DOHH2 (cell line): ENCODE measurements around the gene TOMM70.
"Not testable (repeated sequence)": the region's sequence is repeated elsewhere in the genome, so short reads cannot be mapped to it uniquely, and the experiment has no call there.

Experiments used
- H3F3A ChIP-seq: fragments of 200-600 bp; sonication (generic), shearing (Covaris generic); 2 replicates; pipeline ENCODE4 v1.6.0; 2016; ENCODE audit warnings: antibody characterized with exemption, mild to moderate bottlenecking; ENCODE audit not compliant: control insufficient read depth, insufficient read depth
- H3K27ac ChIP-seq: fragments of 200-600 bp; sonication (generic); 2 replicates; pipeline ENCODE4 v1.5.1; 2014; ENCODE audit warnings: low read depth, mild to moderate bottlenecking, low read length, moderate library complexity
- H3K27me3 ChIP-seq: fragments of 200-600 bp; sonication (generic); 2 replicates; pipeline ENCODE4 v1.6.1; 2014; ENCODE audit warnings: mild to moderate bottlenecking, low read length, mixed read lengths; ENCODE audit not compliant: control insufficient read depth
- H3K36me3 ChIP-seq: fragments of 200-600 bp; sonication (generic); 2 replicates; pipeline ENCODE4 v1.6.1; 2014; ENCODE audit warnings: mild to moderate bottlenecking, low read length, moderate library complexity, mixed read lengths; ENCODE audit not compliant: control insufficient read depth
- H3K4me1 ChIP-seq: fragments of 200-600 bp; sonication (generic); 2 replicates; pipeline ENCODE4 v1.6.1; 2014; ENCODE audit warnings: mild to moderate bottlenecking, low read length, mixed read lengths; ENCODE audit not compliant: control insufficient read depth
- H3K4me2 ChIP-seq: fragments of 200-600 bp; sonication (generic); 2 replicates; pipeline ENCODE4 v1.6.0; 2014; ENCODE audit warnings: mild to moderate bottlenecking, low read length, moderate library complexity
- H3K4me3 ChIP-seq: fragments of 200-600 bp; sonication (generic); 2 replicates; pipeline ENCODE4 v1.5.1; 2014; ENCODE audit warnings: mild to moderate bottlenecking, low read length, mixed read lengths
- H3K79me2 ChIP-seq: fragments of 200-600 bp; sonication (generic); 2 replicates; pipeline ENCODE4 v1.6.1; 2014; ENCODE audit warnings: mild to moderate bottlenecking, low read length, mixed read lengths; ENCODE audit not compliant: control insufficient read depth
- H3K9me2 ChIP-seq: fragments of 200-600 bp; sonication (generic); replicated peaks from 2 replicates; pipeline ENCODE4 v1.6.1; 2014; ENCODE audit warnings: mild to moderate bottlenecking, low read length, mixed read lengths; ENCODE audit not compliant: control insufficient read depth
- H3K9me3 ChIP-seq: fragments of 200-600 bp; sonication (generic); 2 replicates; pipeline ENCODE4 v1.6.1; 2014; ENCODE audit warnings: antibody characterized with exemption, low read length, mixed read lengths; ENCODE audit not compliant: control insufficient read depth, insufficient read depth
- H4K20me1 ChIP-seq: fragments of 200-600 bp; sonication (generic); 2 replicates; pipeline ENCODE4 v1.6.0; 2014; ENCODE audit warnings: low read depth, mild to moderate bottlenecking, antibody characterized with exemption, low read length, moderate library complexity; ENCODE audit not compliant: control insufficient read depth, insufficient read depth
- EZH2phosphoT487 ChIP-seq: fragments of 200-600 bp; sonication (generic); IDR thresholded peaks from 2 replicates; pipeline ENCODE4 v1.6.1; 2017; ENCODE audit warnings: borderline replicate concordance, mild to moderate bottlenecking, antibody characterized with exemption, low read length, moderate library complexity, mixed read lengths
- TF ChIP-seq, protein P1 (sequence below): fragments of 200-600 bp; sonication (generic); IDR thresholded peaks from one replicate; pipeline ENCODE4 v1.5.1; 2014; ENCODE audit warnings: antibody characterized with exemption, mild to moderate bottlenecking, low read depth, low read length; ENCODE audit not compliant: poor library complexity, severe bottlenecking

TOMM70 gene

DNA sequence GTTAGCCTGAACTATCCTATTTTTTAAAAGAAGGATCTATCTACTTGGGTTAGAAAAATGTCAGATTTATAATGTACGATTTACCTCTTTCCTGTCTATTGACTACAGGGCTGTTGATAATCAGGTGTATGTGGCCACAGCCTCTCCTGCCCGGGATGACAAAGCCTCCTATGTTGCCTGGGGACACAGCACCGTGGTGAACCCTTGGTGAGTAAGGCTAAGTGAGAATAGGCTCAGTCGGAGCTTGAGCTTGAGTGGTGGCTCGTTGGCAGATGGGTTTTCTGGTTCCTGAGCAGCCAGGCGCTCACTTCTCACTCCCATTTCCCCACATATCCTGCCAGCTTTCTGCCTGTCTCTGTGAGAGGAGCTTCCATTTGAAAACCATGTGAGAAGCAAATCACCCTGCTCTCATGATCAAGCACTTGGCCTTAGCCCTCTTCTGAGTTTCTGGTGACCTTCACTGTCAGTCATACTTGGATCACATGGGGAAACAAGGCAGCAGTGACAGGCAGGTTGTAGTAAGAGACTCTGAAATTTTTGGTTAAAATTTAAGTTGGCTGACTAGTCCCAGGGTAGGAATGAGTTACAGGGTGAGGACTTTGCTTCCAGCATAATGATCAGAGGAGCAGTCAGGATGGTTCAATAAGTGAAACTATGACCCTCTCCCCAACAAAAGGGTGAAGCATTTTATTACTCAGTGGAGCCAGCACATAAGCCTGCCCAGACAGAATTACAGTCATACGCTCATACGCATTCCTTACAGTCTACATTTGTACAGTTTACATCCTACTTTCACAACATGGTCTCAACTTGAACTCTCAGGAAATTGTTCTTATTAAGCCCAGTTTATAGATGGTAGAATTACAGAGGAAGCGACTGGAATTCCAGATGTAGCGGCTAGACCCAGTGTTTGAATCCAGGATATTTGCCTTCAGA, 48.3 kb downstream of the TOMM70 start:
- H3K36me3 ChIP-seq = peaks cover 74% of the 10 kb centered on the region

DNA sequence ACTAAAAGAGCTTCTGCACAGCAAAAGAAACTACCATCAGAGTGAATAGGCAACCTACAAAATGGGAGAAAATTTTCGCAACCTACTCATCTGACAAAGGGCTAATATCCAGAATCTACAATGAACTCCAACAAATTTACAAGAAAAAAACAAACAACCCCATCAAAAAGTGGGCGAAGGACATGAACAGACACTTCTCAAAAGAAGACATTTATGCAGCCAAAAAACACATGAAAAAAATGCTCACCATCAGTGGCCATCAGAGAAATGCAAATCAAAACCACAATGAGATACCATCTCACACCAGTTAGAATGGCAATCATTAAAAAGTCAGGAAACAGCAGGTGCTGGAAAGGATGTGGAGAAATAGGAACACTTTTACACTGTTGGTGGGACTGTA, 49.1 kb downstream of the TOMM70 start:
- H3K27me3 ChIP-seq, H3F3A ChIP-seq, H3K27ac ChIP-seq, H4K20me1 ChIP-seq, H3K9me2 ChIP-seq, H3K4me3 ChIP-seq, H3K79me2 ChIP-seq, H3K4me1 ChIP-seq, H3K4me2 ChIP-seq, H3K9me3 ChIP-seq: not testable (repeated sequence)
- peaks cover 77% of the 10 kb centered on the region for H3K36me3 ChIP-seq

More for the DNA sequence above, 48.3 kb downstream of the TOMM70 start:
- Histone ChIP-seq H3K9me2 (no peaks in the 10 kb centered on the region), H3K4me1 (no peaks in the 10 kb centered on the region), H3K27ac (no peak overlapping the region), H3K4me3 (no peak overlapping the region), H3K4me2 (no peak overlapping the region), H3K79me2 (no peaks in the 10 kb centered on the region), H4K20me1 (no peaks in the 10 kb centered on the region), H3F3A (no peaks in the 10 kb centered on the region), H3K27me3 (no peaks in the 10 kb centered on the region), H3K9me3 (peaks cover 4% of the 10 kb centered on the region)
- TF ChIP-seq EZH2phosphoT487 = no peak
- TF ChIP-seq, protein P1, sequence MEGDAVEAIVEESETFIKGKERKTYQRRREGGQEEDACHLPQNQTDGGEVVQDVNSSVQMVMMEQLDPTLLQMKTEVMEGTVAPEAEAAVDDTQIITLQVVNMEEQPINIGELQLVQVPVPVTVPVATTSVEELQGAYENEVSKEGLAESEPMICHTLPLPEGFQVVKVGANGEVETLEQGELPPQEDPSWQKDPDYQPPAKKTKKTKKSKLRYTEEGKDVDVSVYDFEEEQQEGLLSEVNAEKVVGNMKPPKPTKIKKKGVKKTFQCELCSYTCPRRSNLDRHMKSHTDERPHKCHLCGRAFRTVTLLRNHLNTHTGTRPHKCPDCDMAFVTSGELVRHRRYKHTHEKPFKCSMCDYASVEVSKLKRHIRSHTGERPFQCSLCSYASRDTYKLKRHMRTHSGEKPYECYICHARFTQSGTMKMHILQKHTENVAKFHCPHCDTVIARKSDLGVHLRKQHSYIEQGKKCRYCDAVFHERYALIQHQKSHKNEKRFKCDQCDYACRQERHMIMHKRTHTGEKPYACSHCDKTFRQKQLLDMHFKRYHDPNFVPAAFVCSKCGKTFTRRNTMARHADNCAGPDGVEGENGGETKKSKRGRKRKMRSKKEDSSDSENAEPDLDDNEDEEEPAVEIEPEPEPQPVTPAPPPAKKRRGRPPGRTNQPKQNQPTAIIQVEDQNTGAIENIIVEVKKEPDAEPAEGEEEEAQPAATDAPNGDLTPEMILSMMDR = no peak

DNA sequence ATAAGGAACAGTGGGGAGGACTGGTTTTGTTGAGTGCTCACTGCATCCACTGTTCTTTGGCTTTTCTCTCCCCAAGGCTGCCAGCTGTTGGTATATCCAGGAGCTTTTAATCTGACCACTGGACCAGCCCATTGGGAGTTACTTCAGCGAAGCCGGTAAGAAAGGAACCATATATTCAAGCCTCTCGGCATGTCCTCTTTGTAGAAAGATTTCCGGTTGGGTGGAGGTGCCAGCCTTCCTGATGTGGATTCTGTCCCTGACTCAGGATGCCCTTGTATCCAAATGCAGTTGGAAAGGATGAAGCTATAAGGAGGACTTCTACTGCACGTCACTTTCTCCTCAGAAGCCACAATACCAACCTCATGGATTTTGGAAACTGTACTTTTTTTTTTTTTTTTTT, 52.2 kb downstream of the TOMM70 start:
- TF ChIP-seq, protein P1 = no peak
- no peak for TF ChIP-seq EZH2phosphoT487
- no peak overlapping the region for H3K27ac ChIP-seq
- no peaks in the 10 kb centered on the region for H3K79me2 ChIP-seq
- H3K27me3 ChIP-seq = no peaks in the 10 kb centered on the region
- peaks cover 76% of the 10 kb centered on the region for H3K36me3 ChIP-seq
- no peaks in the 10 kb centered on the region for H4K20me1 ChIP-seq
- peaks cover 4% of the 10 kb centered on the region for H3K9me3 ChIP-seq
- no peak overlapping the region for H3K4me2 ChIP-seq
- no peaks in the 10 kb centered on the region for H3K9me2 ChIP-seq
- no peak overlapping the region for H3K4me3 ChIP-seq
- no peaks in the 10 kb centered on the region for H3K4me1 ChIP-seq
- no peaks in the 10 kb centered on the region for H3F3A ChIP-seq

DNA sequence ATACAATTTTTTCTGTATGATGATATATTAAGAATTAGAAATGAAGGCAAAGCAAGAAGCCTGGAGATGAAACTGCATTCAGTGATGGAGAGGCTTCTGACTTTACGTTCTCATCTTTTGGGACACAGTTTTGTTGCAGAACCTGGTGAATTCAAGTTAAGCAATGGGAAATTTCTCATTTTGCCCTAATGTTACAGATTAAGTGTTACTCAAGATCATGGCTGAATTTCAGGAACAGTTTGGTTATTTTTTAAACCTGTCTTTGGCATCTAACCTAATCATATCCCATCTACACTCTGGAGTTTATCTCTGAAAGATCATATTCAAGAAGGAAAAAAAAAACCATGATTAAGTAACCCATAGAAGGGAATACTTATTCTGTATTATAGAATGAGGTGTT, 60.4 kb downstream of the TOMM70 start:
- Histone ChIP-seq H3K4me3 (no peak overlapping the region), H3K9me3 (peaks cover 6% of the 10 kb centered on the region), H3F3A (no peaks in the 10 kb centered on the region), H3K9me2 (no peaks in the 10 kb centered on the region), H3K27me3 (no peaks in the 10 kb centered on the region), H3K4me1 (peaks cover 6% of the 10 kb centered on the region), H4K20me1 (no peaks in the 10 kb centered on the region), H3K27ac (no peak overlapping the region), H3K4me2 (no peak overlapping the region), H3K79me2 (peaks cover 7% of the 10 kb centered on the region), H3K36me3 (peaks cover 65% of the 10 kb centered on the region)
- no peak for TF ChIP-seq EZH2phosphoT487
- TF ChIP-seq, protein P1 = no peak
